ENCODE data around the gene NUDT1. TPM values are rescaled to one million over a fixed set of nuclear protein-coding genes. Genes with fewer than 3 reads are reported as not detected.

NUDT1 gene
- total and polyA plus RNA-seq, 2 donors (not counting 3 experiments of a cell fraction or from before 2014, with no cell fraction given), result 23.9 to 25.9 TPM

- no peak overlapping the region for H2AFZ ChIP-seq (ENCODE audit: low read depth, low read length)
- no peak overlapping the region for H3K4me3 ChIP-seq (replicated peaks in 1 of 3; ENCODE audit: insufficient read depth in 1 of 3, low read depth in 1 of 3, low read length in 3 of 3)
- no peak overlapping the region for H3K9ac ChIP-seq (replicated peaks; ENCODE audit: extremely low read depth, insufficient read depth, low read length)
- no TSS peak for BruUV-seq (replicated peaks)
- peaks cover 8 to 36% of the 10 kb centered on the region in 2 experiments for H3K36me3 ChIP-seq (ENCODE audit: control insufficient read depth in 2 of 2, extremely low read depth in 1 of 2, insufficient read depth in 2 of 2, low read length in 2 of 2)
- H4K20me1 ChIP-seq (replicated peaks; ENCODE audit: control insufficient read depth, extremely low read depth, insufficient read depth, low read length), result no peaks in the 10 kb centered on the region
- TF ChIP-seq MYC (IDR thresholded peaks at IDR 0.05; ENCODE audit: low read depth, low read length) (no peak), POLR2AphosphoS5 (IDR thresholded peaks at IDR 0.05; ENCODE audit: insufficient read depth, low read depth, low read length) (no peak), GATA2 (IDR thresholded peaks at IDR 0.05; ENCODE audit: insufficient read depth, insufficient read length, low read depth, low read length) (no peak), EZH2 (IDR thresholded peaks at IDR 0.05; ENCODE audit: borderline replicate concordance, low read depth, low read length, severe bottlenecking) (no peak), FOS (IDR thresholded peaks at IDR 0.05; ENCODE audit: borderline replicate concordance, insufficient read depth, low read length) (no peak), CTCF (IDR thresholded peaks at IDR 0.05; ENCODE audit: extremely low read depth in 1 of 2, insufficient read depth in 1 of 2, low read depth in 1 of 2, low read length in 2 of 2) (no peak), POLR2A (IDR thresholded peaks at IDR 0.05; ENCODE audit: low read depth, low read length) (no peak), JUN (IDR thresholded peaks at IDR 0.05; ENCODE audit: borderline replicate concordance, insufficient read depth, insufficient read length, low read depth) (no peak)
- TF ChIP-seq, protein P1, sequence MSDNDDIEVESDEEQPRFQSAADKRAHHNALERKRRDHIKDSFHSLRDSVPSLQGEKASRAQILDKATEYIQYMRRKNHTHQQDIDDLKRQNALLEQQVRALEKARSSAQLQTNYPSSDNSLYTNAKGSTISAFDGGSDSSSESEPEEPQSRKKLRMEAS (IDR thresholded peaks at IDR 0.05; ENCODE audit: insufficient read depth, insufficient read length), result no peak
- FAIRE-seq, result no peak
- H3K27me3 ChIP-seq (ENCODE audit: control insufficient read depth in 2 of 2, insufficient read depth in 2 of 2, low read length in 2 of 2), result no peaks in the 10 kb centered on the region
- H3K9me3 ChIP-seq (replicated peaks; ENCODE audit: control insufficient read depth, insufficient read depth, low read length), result no peaks in the 10 kb centered on the region
- intact Hi-C loops (cut with micrococcal nuclease) (no loop called here), dilution Hi-C loops (cut with MboI; ENCODE audit: extremely low pct_ligation_motif_present, low sequenced_read_pairs) (no loop called here)
- H3K27ac ChIP-seq (ENCODE audit: insufficient read depth, low read depth, low read length), result no peak overlapping the region
- H3K79me2 ChIP-seq (ENCODE audit: control insufficient read depth, insufficient read depth, low read length), result peaks cover 2% of the 10 kb centered on the region
- ChIA-PET CTCF (no interaction called here), POLR2A (no interaction called here)
- H3K9me1 ChIP-seq (replicated peaks; ENCODE audit: control insufficient read depth, extremely low read depth, insufficient read depth, low read length), result no peaks in the 10 kb centered on the region
- no peak for DNase-seq (ENCODE audit: low read depth, low spot score)
- H3K4me2 ChIP-seq (ENCODE audit: insufficient read depth, low read length), result no peak overlapping the region
- H3K4me1 ChIP-seq (ENCODE audit: control insufficient read depth, extremely low read depth, insufficient read depth, low read length), result no peaks in the 10 kb centered on the region
Measured at GRCh38 chr7:2224934-2225333, 17.1 kb upstream of the NUDT1 start.

All from endothelial cell of umbilical vein (primary cell).